IPS DF 6.9 (cell line): ENCODE results near the gene ADPRHL1.

ENCODE experiments used
- DNase-seq: peaks from one replicate; pipeline ENCODE4 v3.0.0-alpha.2; 2013; ENCODE audit warnings: low read depth, low spot score
- H3K27ac ChIP-seq: one replicate; pipeline ENCODE4 v1.5.1; 2013; ENCODE audit warnings: low read length, control low read depth
- H3K27me3 ChIP-seq: 2 replicates; pipeline ENCODE4 v1.6.1; 2013; ENCODE audit warnings: mild to moderate bottlenecking, low read length; ENCODE audit not compliant: control insufficient read depth, insufficient read depth
- H3K36me3 ChIP-seq: 2 replicates; pipeline ENCODE4 v1.6.1; 2013; ENCODE audit warnings: low read length; ENCODE audit not compliant: control insufficient read depth, insufficient read depth
- H3K4me1 ChIP-seq: 2 replicates; pipeline ENCODE4 v1.6.1; 2013; ENCODE audit warnings: low read length; ENCODE audit not compliant: control insufficient read depth, insufficient read depth
- H3K4me3 ChIP-seq: 2 replicates; pipeline ENCODE4 v1.5.1; 2013; ENCODE audit warnings: mild to moderate bottlenecking, low read length
- H3K9me3 ChIP-seq: 2 replicates; pipeline ENCODE4 v1.6.1; 2013; ENCODE audit warnings: low read length, inconsistent platforms; ENCODE audit not compliant: control insufficient read depth, insufficient read depth
- WGBS: extraction: QIAGEN DNeasy Blood & Tissue Kit; methylation state at CpG from one replicate; pipeline ENCODE4 v1.1.7; 2013; ENCODE audit warnings: mixed read lengths, missing lambda C conversion rate; ENCODE audit not compliant: insufficient read length, insufficient coverage; 5-methylcytosine and 5-hydroxymethylcytosine counted together

The ADPRHL1 gene

DNA sequence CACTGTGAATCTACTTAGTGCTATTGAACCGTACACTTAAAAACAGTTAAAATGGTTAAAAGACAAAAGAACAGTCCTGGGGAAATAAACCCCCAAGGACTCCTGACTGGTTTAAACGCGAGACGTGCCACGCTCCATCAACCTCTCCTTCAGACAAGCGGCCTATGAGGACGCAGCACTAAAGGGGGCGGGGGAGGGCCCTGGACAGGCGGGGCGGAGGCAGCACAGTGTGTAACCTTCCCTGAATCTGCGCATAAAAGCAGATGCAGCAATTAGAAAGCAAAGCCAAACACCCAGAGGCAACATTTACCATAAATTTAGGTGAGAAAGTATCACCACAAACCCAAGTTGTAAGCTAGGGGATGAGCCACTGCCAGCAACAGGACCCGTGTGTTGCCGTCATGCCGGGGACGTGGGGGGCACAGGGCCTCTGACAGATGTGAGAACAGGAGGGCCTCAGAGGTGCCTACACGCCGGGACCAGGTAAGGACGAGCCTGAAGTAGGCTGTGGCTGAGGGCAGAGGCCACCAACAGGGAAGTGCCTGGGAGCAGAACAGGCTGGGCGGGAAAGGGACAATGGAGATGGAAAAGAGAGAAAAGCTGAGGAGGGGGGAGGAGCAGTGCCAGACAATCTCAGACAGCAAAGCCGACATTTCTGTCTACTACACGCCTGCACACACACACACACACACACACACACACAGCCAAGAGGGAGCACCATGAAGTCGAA, 15.3 kb upstream of the ADPRHL1 start:
- DNase-seq = no peak

DNA sequence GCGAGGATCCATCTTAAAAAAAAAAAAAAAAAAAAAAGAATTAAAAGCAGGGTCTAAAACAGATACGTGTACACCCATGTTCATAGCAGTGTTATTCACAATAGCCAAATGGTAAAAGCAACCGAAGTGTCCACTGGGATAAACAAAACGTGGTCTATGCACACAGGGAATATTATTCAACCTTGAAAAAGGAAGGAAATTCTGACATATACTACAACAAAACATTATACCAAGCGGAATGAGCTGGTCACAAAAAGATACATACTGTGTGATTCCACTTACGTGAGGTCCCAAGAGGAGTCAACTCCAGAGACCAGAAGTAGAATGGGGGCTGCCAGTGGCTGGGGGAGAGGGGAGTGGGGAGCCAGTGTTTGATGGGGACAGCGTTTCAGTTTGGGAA, 14.7 kb upstream of the ADPRHL1 start:
- H3K4me3 ChIP-seq = no peak overlapping the region
- WGBS = no CpG with 5 or more reads among the region's 7 CpGs
- no peak overlapping the region for H3K27ac ChIP-seq
- no peaks in the 10 kb centered on the region for H3K27me3 ChIP-seq
- H3K36me3 ChIP-seq = peaks cover 5% of the 10 kb centered on the region
- DNase-seq = no peak
- H3K4me1 ChIP-seq = 0 out of 2 replicates have a peak, but pooled peaks cover 1% of the 10 kb centered on the region
- H3K9me3 ChIP-seq = no peaks in the 10 kb centered on the region

More for the DNA sequence above, 15.3 kb upstream of the ADPRHL1 start:
- WGBS = no CpG with 5 or more reads among the region's 22 CpGs
- Histone ChIP-seq H3K4me3 (no peak overlapping the region), H3K36me3 (peaks cover 5% of the 10 kb centered on the region), H3K27me3 (no peaks in the 10 kb centered on the region), H3K9me3 (no peaks in the 10 kb centered on the region), H3K4me1 (0 out of 2 replicates have a peak, but pooled peaks cover 1% of the 10 kb centered on the region), H3K27ac (no peak overlapping the region)

DNA sequence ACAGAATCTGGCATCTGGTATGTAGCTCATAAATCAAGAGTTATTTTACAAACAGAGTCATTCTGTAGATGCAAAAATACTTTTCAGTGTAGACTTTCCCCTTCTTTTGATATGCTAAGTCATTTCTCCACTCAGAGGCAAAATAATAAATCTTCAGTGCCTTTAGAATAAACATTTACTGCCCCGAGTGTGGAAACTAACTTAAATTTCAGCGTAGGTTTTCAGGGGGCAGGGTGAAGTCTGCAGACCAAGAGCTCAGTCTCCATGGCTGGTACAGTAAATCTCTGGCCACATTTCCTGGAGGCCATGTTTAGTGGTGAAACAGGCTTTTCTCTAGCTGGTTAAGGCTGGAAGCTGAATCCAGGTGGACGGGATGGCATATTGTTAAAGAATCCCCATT, 13.1 kb upstream of the ADPRHL1 start:
- Histone ChIP-seq H3K9me3 (no peaks in the 10 kb centered on the region), H3K27ac (no peak overlapping the region), H3K27me3 (no peaks in the 10 kb centered on the region), H3K4me3 (no peak overlapping the region), H3K36me3 (peaks cover 7% of the 10 kb centered on the region), H3K4me1 (0 out of 2 replicates have a peak, but pooled peaks cover 1% of the 10 kb centered on the region)
- no peak for DNase-seq
- WGBS = no CpG with 5 or more reads among the region's 3 CpGs

DNA sequence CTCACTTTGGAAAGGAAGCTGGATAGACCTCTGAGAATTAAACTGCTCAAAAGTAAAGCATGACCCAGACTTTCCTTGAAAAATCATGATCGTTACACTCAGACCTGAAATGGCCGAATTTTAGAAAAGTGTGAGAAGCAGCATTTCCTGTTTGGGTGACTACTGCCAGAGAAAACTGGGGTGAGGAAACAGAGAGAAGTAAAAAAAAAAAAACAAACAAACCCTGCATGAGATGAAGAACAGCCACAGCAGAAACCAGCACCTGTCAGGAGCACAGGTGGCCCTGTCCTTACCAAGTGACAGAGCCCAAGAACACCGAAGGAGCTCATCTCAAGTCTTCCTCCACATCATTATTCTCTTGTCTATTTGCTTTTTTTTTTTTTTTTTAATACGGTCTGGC, 12.0 kb upstream of the ADPRHL1 start:
- no peak overlapping the region for H3K27ac ChIP-seq
- H3K36me3 ChIP-seq = peaks cover 12% of the 10 kb centered on the region
- no peak for DNase-seq
- H3K27me3 ChIP-seq = no peaks in the 10 kb centered on the region
- 0 out of 2 replicates have a peak, but pooled peaks cover 1% of the 10 kb centered on the region for H3K4me1 ChIP-seq
- WGBS = no CpG with 5 or more reads among the region's 4 CpGs
- no peak overlapping the region for H3K4me3 ChIP-seq
- H3K9me3 ChIP-seq = no peaks in the 10 kb centered on the region

DNA sequence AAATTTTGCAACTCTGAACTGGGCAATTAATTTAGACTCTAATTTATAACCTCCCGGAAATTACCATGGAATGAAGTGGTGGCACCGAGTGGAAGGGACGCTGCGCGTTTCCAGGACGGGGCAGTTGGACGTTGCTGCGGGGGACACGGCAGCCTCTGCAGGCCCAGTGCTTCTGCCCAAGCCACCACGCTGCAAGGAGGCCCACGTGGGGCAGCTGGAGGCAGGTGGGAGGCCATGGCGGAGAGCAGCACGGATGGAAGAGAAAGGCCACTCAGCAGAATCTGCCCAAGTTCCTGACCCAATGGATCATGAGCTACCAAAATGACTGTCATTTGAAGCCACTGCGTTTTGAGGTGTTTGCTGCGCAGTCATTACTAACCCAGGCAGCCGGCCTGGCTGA, 11.2 kb upstream of the ADPRHL1 start:
- peaks cover 19% of the 10 kb centered on the region for H3K36me3 ChIP-seq
- no peaks in the 10 kb centered on the region for H3K9me3 ChIP-seq
- no peak overlapping the region for H3K4me3 ChIP-seq
- H3K27ac ChIP-seq = no peak overlapping the region
- no peak for DNase-seq
- no CpG with 5 or more reads among the region's 16 CpGs for WGBS
- no peaks in the 10 kb centered on the region for H3K27me3 ChIP-seq
- 0 out of 2 replicates have a peak, but pooled peaks cover 1% of the 10 kb centered on the region for H3K4me1 ChIP-seq

DNA sequence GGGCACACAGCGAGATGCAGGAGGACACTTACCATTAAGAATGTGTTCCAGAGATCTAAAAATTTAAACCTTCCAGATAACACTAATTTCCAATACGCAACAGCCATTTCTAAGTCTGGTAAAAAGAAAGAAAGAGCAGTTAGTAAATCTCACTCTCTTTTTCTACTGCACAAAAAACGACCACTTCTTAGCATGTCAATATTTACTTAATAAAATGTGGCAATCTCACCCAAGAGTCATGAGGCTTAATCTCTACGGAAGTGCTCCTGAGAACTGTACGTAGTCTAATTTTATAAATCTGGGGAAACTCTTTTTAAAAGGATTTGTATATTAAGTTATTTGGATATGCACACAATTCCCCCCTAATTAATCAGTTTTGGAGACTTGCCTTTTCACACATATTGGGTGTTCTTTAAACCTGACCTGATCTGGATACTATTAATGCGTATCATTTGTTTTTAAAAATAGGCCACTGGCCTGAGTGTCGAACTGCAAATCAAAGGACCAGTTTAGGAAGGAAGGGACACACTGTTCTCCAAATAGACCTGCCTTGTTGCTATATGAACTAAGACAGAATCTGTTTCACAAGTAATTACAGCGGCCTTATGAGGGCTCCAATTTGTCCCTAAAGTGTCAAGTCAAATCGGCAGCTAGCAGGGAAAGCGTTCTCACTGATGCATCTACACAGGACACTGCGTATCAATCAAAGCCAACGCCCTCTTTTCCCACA, 7.9 kb upstream of the ADPRHL1 start:
- WGBS = no CpG with 5 or more reads among the region's 12 CpGs
- H3K36me3 ChIP-seq = peaks cover 27% of the 10 kb centered on the region

DNA sequence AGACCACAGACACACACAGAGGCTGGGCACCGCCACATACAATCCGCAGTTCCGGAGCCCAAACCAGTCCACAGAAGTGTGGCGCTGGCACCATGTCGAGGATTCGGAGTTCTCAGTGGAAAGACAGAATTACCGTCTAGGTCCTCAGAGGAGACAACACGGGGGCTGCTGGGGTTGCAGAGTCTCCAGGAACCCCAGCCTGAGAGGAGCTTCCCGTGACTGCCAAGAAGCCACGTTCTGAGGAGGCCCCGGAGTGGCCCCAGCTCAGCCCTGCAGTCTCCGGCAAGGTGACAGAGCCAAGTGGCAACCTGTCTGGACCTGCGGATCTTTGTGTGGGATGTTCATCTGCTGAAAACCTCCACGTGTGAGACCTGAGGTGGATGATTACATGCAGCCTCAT, 7.3 kb upstream of the ADPRHL1 start:
- Histone ChIP-seq H3K4me1 (no peaks in the 10 kb centered on the region; the same call in 1 of the 2 replicates), H3K27ac (no peak overlapping the region), H3K9me3 (no peaks in the 10 kb centered on the region), H3K27me3 (no peaks in the 10 kb centered on the region), H3K4me3 (no peak overlapping the region), H3K36me3 (peaks cover 29% of the 10 kb centered on the region)
- no CpG with 5 or more reads among the region's 14 CpGs for WGBS
- no peak for DNase-seq

More for the DNA sequence above, 7.9 kb upstream of the ADPRHL1 start:
- DNase-seq = no peak
- Histone ChIP-seq H3K4me1 (no peaks in the 10 kb centered on the region; the same call in 1 of the 2 replicates), H3K9me3 (no peaks in the 10 kb centered on the region), H3K27ac (no peak overlapping the region), H3K4me3 (no peak overlapping the region), H3K27me3 (no peaks in the 10 kb centered on the region)

DNA sequence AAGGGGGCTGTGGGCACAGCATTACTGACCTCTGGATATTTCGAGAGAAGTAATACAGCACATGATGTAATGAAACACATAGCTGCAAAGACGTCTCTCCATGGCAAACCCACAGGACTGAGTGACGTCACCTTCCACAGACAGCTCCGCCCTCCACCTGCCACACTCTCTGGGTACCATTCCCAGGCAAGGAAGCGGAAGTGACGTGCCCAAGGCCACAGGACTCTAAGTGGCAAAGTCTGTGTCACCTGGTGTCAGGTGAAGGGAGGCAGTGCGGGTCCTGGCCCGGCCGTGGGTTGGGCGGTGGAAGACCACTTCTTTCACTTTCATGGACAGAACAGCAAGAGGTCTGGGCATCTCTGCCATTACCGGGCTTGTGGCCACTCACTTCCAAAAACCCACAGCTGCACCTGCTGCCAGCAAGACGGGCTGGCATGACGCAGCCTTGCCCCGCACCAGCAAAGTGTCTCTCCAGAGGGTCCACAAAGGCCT, 6.8 kb upstream of the ADPRHL1 start:
- no peak overlapping the region for H3K4me3 ChIP-seq
- peaks cover 33% of the 10 kb centered on the region for H3K36me3 ChIP-seq
- H3K27me3 ChIP-seq = no peaks in the 10 kb centered on the region
- H3K27ac ChIP-seq = no peak overlapping the region
- DNase-seq = no peak
- WGBS = no CpG with 5 or more reads among the region's 14 CpGs
- H3K4me1 ChIP-seq = no peaks in the 10 kb centered on the region; the same call in 1 of the 2 replicates
- H3K9me3 ChIP-seq = no peaks in the 10 kb centered on the region

DNA sequence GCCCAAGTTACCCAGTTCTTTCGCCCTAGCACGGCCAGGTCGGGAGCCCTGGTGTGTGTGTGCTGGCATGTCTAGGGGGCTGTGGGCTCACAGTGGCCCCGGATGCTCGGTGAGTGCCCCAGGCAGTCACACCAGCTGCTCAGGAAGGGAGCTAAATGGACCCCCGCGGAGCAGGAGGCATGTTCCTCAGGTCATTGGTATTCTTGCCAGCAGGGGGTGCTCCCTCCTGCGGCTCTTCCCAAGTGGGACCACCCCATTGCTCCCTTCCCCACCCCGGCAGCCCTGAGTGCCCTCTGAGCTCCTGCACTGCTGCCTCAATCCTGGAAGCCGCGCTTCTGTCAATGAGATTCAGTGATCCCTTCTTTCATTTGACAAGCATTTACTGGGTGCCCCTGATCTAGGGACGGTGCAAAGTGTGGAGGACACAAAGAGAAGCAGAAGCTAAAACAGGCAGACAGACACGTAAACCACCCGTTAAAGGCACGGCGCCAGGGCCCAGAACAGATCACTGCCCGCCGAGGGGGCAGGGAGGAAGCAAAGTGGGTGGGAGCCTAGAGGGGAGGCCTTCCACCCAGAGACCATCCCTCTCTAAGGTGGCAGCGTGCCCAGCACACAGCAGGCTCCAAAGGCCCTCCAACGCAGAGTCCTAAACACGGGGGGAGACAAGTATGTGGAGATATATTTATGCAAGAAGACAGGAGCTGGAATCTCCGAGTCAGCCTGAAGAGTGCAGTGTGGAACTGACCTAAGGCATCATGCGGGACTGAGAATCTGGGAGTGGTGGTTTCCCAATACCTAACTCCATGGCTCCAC, 5.2 kb upstream of the ADPRHL1 start:
- no peak for DNase-seq
- H3K27ac ChIP-seq = no peak overlapping the region

DNA sequence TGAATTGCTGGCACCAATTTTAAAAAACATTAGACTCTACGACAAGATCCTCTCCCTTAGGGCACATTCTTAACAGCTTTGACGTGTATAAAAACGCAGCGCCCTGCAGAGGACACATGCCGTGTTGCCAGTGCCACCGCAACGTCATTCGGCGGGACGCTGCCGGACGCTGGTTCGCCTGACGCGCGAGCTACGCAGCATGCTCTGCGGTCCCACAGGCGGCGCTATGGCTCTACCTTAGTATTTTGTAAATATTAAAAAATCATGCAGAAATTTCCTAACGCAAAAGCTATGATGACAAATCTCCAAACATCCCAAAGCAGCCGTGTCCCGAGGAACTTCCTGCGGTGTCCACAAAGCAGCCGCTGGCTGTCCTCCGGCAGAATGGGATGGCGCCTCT, 4.2 kb upstream of the ADPRHL1 start:
- Histone ChIP-seq H3K4me1 (no peaks in the 10 kb centered on the region; the same call in 1 of the 2 replicates), H3K27me3 (no peaks in the 10 kb centered on the region), H3K9me3 (no peaks in the 10 kb centered on the region), H3K4me3 (no peak overlapping the region), H3K36me3 (peaks cover 33% of the 10 kb centered on the region), H3K27ac (no peak overlapping the region)
- WGBS = no CpG with 5 or more reads among the region's 27 CpGs
- no peak for DNase-seq

More for the DNA sequence above, 5.2 kb upstream of the ADPRHL1 start:
- Histone ChIP-seq H3K4me3 (no peak overlapping the region), H3K4me1 (no peaks in the 10 kb centered on the region; the same call in 1 of the 2 replicates), H3K36me3 (peaks cover 33% of the 10 kb centered on the region), H3K27me3 (no peaks in the 10 kb centered on the region), H3K9me3 (no peaks in the 10 kb centered on the region)
- no CpG with 5 or more reads among the region's 23 CpGs for WGBS
